Spleen (tissue), 11 donors: ENCODE data around the gene MICAL3. TPM values are rescaled to one million over a fixed set of nuclear protein-coding genes. Genes with fewer than 3 reads are reported as not detected.

ENCODE experiments used
- DNase-seq: peaks from one replicate; pipeline ENCODE4 v3.0.0-alpha.2; 2020
- H3K27ac ChIP-seq, 8 donors: fragments of 200-600 bp; sonication (generic) in 7 of 8; 1 replicate in 4 of 8; 2 replicates in 4 of 8; pipeline versions ENCODE4 v1.5.0 to v1.8.0; 2016 to 2021; ENCODE audit warnings: inconsistent platforms in 4 of 8, mild to moderate bottlenecking in 4 of 8, moderate library complexity in 1 of 8
- H3K27me3 ChIP-seq, 7 donors: fragments of 200-600 bp; sonication (generic) in 6 of 7; replicated peaks in 1 of 7; 1 replicate in 4 of 7; 2 replicates in 3 of 7; pipeline versions ENCODE4 v1.5.0 to v1.8.0; 2016 to 2021; ENCODE audit warnings: inconsistent platforms in 3 of 7, mild to moderate bottlenecking in 1 of 7
- H3K36me3 ChIP-seq, 6 donors: fragments of 200-600 bp; sonication (generic) in 5 of 6; 1 replicate in 4 of 6; 2 replicates in 2 of 6; pipeline versions ENCODE4 v1.5.0 to v1.8.0; 2016 to 2021; ENCODE audit warnings: inconsistent platforms in 2 of 6
- H3K4me1 ChIP-seq, 6 donors: fragments of 200-600 bp; sonication (generic) in 5 of 6; 1 replicate in 3 of 6; 2 replicates in 3 of 6; pipeline versions ENCODE4 v1.5.0 to v1.8.0; 2016 to 2021; ENCODE audit warnings: inconsistent platforms in 3 of 6
- H3K4me3 ChIP-seq, 8 donors: fragments of 200-600 bp; sonication (generic) in 7 of 8; 1 replicate in 4 of 8; 2 replicates in 4 of 8; pipeline versions ENCODE4 v1.5.0 to v1.8.0; 2016 to 2021; ENCODE audit warnings: inconsistent platforms in 4 of 8, mild to moderate bottlenecking in 4 of 8, moderate library complexity in 2 of 8
- H3K9me3 ChIP-seq, 8 donors: fragments of 200-600 bp; sonication (generic) in 7 of 8; 1 replicate in 4 of 8; 2 replicates in 4 of 8; pipeline versions ENCODE4 v1.5.0 to v1.8.0; 2016 to 2021; ENCODE audit warnings: inconsistent platforms in 4 of 8
- CTCF ChIP-seq, 11 experiments: fragments of 200-600 bp in 7 of 11; fragments of 450-650 bp in 4 of 11; sonication (generic) in 4 of 11; IDR thresholded peaks in 8 of 11; conservative IDR thresholded peaks in 3 of 11; 1 replicate in 7 of 11; 2 replicates in 4 of 11; pipeline versions ENCODE4 v1.4.0 to v1.8.0; 2016 to 2021; ENCODE audit warnings: antibody characterized with exemption in 11 of 11, inconsistent platforms in 4 of 11, mild to moderate bottlenecking in 1 of 11
- POLR2A ChIP-seq, 3 donors: fragments of 450-650 bp; IDR thresholded peaks; one replicate each; pipeline ENCODE4 v1.5.1; 2017; ENCODE audit warnings: antibody characterized with exemption in 3 of 3, mild to moderate bottlenecking in 1 of 3
- POLR2AphosphoS5 ChIP-seq, 3 donors: sonication (generic); formaldehyde crosslinking; IDR thresholded peaks; one replicate each; pipeline ENCODE4 v1.5.1; 2017; ENCODE audit warnings: antibody characterized with exemption in 3 of 3
- WGBS, 5 donors: extraction: QIAGEN DNeasy Blood & Tissue Kit in 3 of 5; methylation state at CpG; one replicate each; pipeline versions ENCODE4 v1.1.5 to v1.1.7; 2013 to 2018; 5-methylcytosine and 5-hydroxymethylcytosine counted together
- intact Hi-C: fragments of 100-400 bp; cut with DNase I; formaldehyde crosslinking; loops from one replicate; pipeline ENCODE4 v1.15.0; 2023; ENCODE audit warnings: low total_unique reads
- polyA plus RNA-seq, 3 donors: library from polyadenylated mRNA; stranded (reverse); fragments of 200-250 nt; gene quantifications; one replicate each; pipeline ENCODE4 v1.2.1, GENCODE V29; 2013
- total RNA-seq, 7 donors: library from RNA; depleted of rRNA in 3 of 7; stranded (reverse); fragments of >200 nt in 3 of 7; fragmentation: NEBNext Ultra II Directional in 4 of 7; extraction: Animal tissue kit (Norgen Biotek cat#: 25700) in 4 of 7; gene quantifications; one replicate each; pipeline versions ENCODE4 v1.1.0 to v1.2.1, GENCODE V29; 2016 to 2021
- donor health status: healthy with polysubstance abuse.
- donor health status: DM: no; HTN: no; CAD: no; lungs with moderate emphysema.
- donor health status: DM: no; HTN: no; CAD: no.
- donor health status: Bipolar disorder and iron deficiency.
- donor health status: healthy.
- donor health status: DM: no; HTN: no; CAD: no.
- donor health status: DM: yes; HTN: yes; CAD: no.

MICAL3 gene
- total and polyA plus RNA-seq, 10 donors: 2.6 to 133 (median 75.2) TPM

GRCh38 chr22:17943533-17944249 lies 80.7 kb downstream of the MICAL3 start:
- Histone ChIP-seq H3K4me3 (no peak overlapping the region), H3K27ac (no peak overlapping the region), H3K36me3 (peaks cover 0 to 6% (median 0%) of the 10 kb centered on the region in 6 donors), H3K9me3 (no peaks in the 10 kb centered on the region), H3K4me1 (peaks cover 32 to 100% (median 79%) of the 10 kb centered on the region in 6 donors), H3K27me3 (no peaks in the 10 kb centered on the region)
- WGBS, 5 donors: 74 to 92% (median 90%) methylated on average over 6 of the region's 6 CpGs
- no peak for TF ChIP-seq CTCF (IDR thresholded peaks at IDR 0.05 in 8 of 11, conservative IDR thresholded peaks at IDR 0.05 in 3 of 11)
- TF ChIP-seq POLR2A (IDR thresholded peaks at IDR 0.05): no peak
- TF ChIP-seq POLR2AphosphoS5 (IDR thresholded peaks at IDR 0.05): no peak
- intact Hi-C loops: no loop called here
- DNase-seq: no peak

GRCh38 chr22:17942721-17943120 lies 81.6 kb downstream of the MICAL3 start:
- Histone ChIP-seq H3K4me3 (no peak overlapping the region), H3K4me1 (peaks cover 34 to 100% (median 86%) of the 10 kb centered on the region in 6 donors), H3K9me3 (no peaks in the 10 kb centered on the region), H3K27ac (no peak overlapping the region), H3K36me3 (peaks cover 0 to 6% (median 0%) of the 10 kb centered on the region in 6 donors), H3K27me3 (no peaks in the 10 kb centered on the region)
- intact Hi-C loops: no loop called here
- no peak for TF ChIP-seq POLR2AphosphoS5 (IDR thresholded peaks at IDR 0.05)
- no peak for TF ChIP-seq CTCF (IDR thresholded peaks at IDR 0.05 in 8 of 11, conservative IDR thresholded peaks at IDR 0.05 in 3 of 11)
- no peak for TF ChIP-seq POLR2A (IDR thresholded peaks at IDR 0.05)
- WGBS, 5 donors: 77 to 92% (median 88%) methylated on average over 5 to 8 of the region's 8 CpGs
- DNase-seq: no peak

GRCh38 chr22:17941471-17942406 lies 82.6 kb downstream of the MICAL3 start:
- 87 to 93% (median 90%) methylated on average over 17 to 18 of the region's 18 CpGs for WGBS, 5 donors
- intact Hi-C loops: no loop called here
- no peaks in the 10 kb centered on the region for H3K9me3 ChIP-seq
- H3K4me3 ChIP-seq: no peak overlapping the region
- H3K27me3 ChIP-seq: no peaks in the 10 kb centered on the region
- peaks cover 0 to 6% (median 0%) of the 10 kb centered on the region in 6 donors for H3K36me3 ChIP-seq
- no peak for TF ChIP-seq POLR2A (IDR thresholded peaks at IDR 0.05)
- no peak for TF ChIP-seq POLR2AphosphoS5 (IDR thresholded peaks at IDR 0.05)
- no peak for TF ChIP-seq CTCF (IDR thresholded peaks at IDR 0.05 in 8 of 11, conservative IDR thresholded peaks at IDR 0.05 in 3 of 11)
- H3K27ac ChIP-seq: no peak overlapping the region
- no peak for DNase-seq
- H3K4me1 ChIP-seq: peaks cover 28 to 96% (median 79%) of the 10 kb centered on the region in 6 donors

- H3K27me3 ChIP-seq: no peaks in the 10 kb centered on the region
- H3K4me3 ChIP-seq: no peak overlapping the region
- intact Hi-C loops: no loop called here
- 92 to 99% (median 98%) methylated on average over 4 of the region's 4 CpGs for WGBS, 5 donors
- DNase-seq: no peak
- peaks cover 0 to 6% (median 0%) of the 10 kb centered on the region in 6 donors for H3K36me3 ChIP-seq
- peak overlapping the region in 1 of 8 donors; percentile 50 for H3K27ac ChIP-seq
- no peak for TF ChIP-seq CTCF (IDR thresholded peaks at IDR 0.05 in 8 of 11, conservative IDR thresholded peaks at IDR 0.05 in 3 of 11)
- TF ChIP-seq POLR2A (IDR thresholded peaks at IDR 0.05): no peak
- no peak for TF ChIP-seq POLR2AphosphoS5 (IDR thresholded peaks at IDR 0.05)
- H3K9me3 ChIP-seq: no peaks in the 10 kb centered on the region
- H3K4me1 ChIP-seq: peaks cover 10 to 80% (median 58%) of the 10 kb centered on the region in 6 donors
These were observed 84.8 kb downstream of the MICAL3 start for GRCh38 chr22:17939579-17939978.
